HepG2 (cell line): ENCODE data around the gene NOVA2. TPM values are rescaled to one million over a fixed set of nuclear protein-coding genes. Genes with fewer than 3 reads are reported as not detected.
A peak's percentile ranks its signal among the peaks of the same experiment; 100 is the strongest.

ENCODE experiments used
- BRD4 ChIP-seq: sonication (generic); formaldehyde crosslinking; IDR thresholded peaks from 2 replicates; pipeline ENCODE4 v1.4.0; 2020; ENCODE audit warnings: missing genetic modification reagents
- CBFB ChIP-seq: sonication (generic); formaldehyde crosslinking; IDR thresholded peaks from 2 replicates; pipeline ENCODE4 v1.4.0; 2020; ENCODE audit warnings: missing genetic modification reagents
- EED ChIP-seq: sonication (generic); formaldehyde crosslinking; IDR thresholded peaks from 2 replicates; pipeline ENCODE4 v1.5.0; 2020; ENCODE audit warnings: mild to moderate bottlenecking, missing genetic modification reagents
- ESRRA ChIP-seq: sonication (generic); formaldehyde crosslinking; IDR thresholded peaks from 2 replicates; pipeline ENCODE4 v1.5.1; 2020; ENCODE audit warnings: mild to moderate bottlenecking, low read depth, missing genetic modification reagents
- HNF1A ChIP-seq, 2 experiments: sonication (generic) in 1 of 2; formaldehyde crosslinking in 1 of 2; IDR thresholded peaks; 2 replicates each; pipeline versions ENCODE4 v1.4.0 to v1.6.1; 2016 to 2020; ENCODE audit warnings: borderline replicate concordance in 1 of 2, low read depth in 1 of 2, mild to moderate bottlenecking in 1 of 2, missing genetic modification reagents in 1 of 2
- MXD4 ChIP-seq: IDR thresholded peaks from 2 replicates; pipeline ENCODE4 v1.6.1; 2016; ENCODE audit warnings: mild to moderate bottlenecking, missing biosample characterization, missing genetic modification reagents
- NR2F2 ChIP-seq: IDR thresholded peaks from 2 replicates; pipeline ENCODE4 v1.6.1; 2012; ENCODE audit warnings: low read depth, inconsistent platforms, borderline replicate concordance
- SMARCE1 ChIP-seq: fragments of 450-650 bp; IDR thresholded peaks from 2 replicates; pipeline ENCODE4 v1.6.1; 2017; ENCODE audit warnings: borderline replicate concordance
- SP4 ChIP-seq: sonication (generic); formaldehyde crosslinking; IDR thresholded peaks from 2 replicates; pipeline ENCODE4 v1.8.1; 2023; ENCODE audit warnings: mild to moderate bottlenecking, missing genetic modification reagents
- SRSF1 ChIP-seq: fragments of 200-400 bp; formaldehyde crosslinking; optimal IDR thresholded peaks from 2 replicates; pipeline ENCODE3; 2017; ENCODE audit warnings: mild to moderate bottlenecking, low read depth, low read length, moderate library complexity
- TAF15 ChIP-seq: fragments of 200-400 bp; formaldehyde crosslinking; IDR thresholded peaks from one replicate; pipeline ENCODE4 v1.6.1; 2018; ENCODE audit warnings: mild to moderate bottlenecking, low read depth, low read length; ENCODE audit not compliant: poor library complexity, severe bottlenecking
- ZBTB25 ChIP-seq: IDR thresholded peaks from 2 replicates; pipeline ENCODE4 v1.6.1; 2018; ENCODE audit warnings: missing genetic modification reagents
- ZBTB33 ChIP-seq: sonication (generic); formaldehyde crosslinking; IDR thresholded peaks from 2 replicates; pipeline ENCODE4 v1.4.0; 2020; ENCODE audit warnings: missing genetic modification reagents
- ZFP82 ChIP-seq: sonication (generic); formaldehyde crosslinking; IDR thresholded peaks from 2 replicates; pipeline ENCODE4 v1.5.1; 2020; ENCODE audit warnings: mild to moderate bottlenecking, missing genetic modification reagents, borderline replicate concordance
- ZNF232 ChIP-seq: sonication (generic); formaldehyde crosslinking; IDR thresholded peaks from 2 replicates; pipeline ENCODE4 v1.4.0; 2020; ENCODE audit warnings: missing genetic modification reagents, borderline replicate concordance
- ZNF282 ChIP-seq: fragments of 450-650 bp; IDR thresholded peaks from 2 replicates; pipeline ENCODE4 v1.6.1; 2018; ENCODE audit not compliant: partially characterized antibody
- ZNF431 ChIP-seq: sonication (generic); formaldehyde crosslinking; IDR thresholded peaks from 2 replicates; pipeline ENCODE4 v1.9.0; 2022; ENCODE audit warnings: missing genetic modification reagents, low read depth, mild to moderate bottlenecking, borderline replicate concordance
- ZNF468 ChIP-seq: sonication (generic); formaldehyde crosslinking; IDR thresholded peaks from 2 replicates; pipeline ENCODE4 v1.8.0; 2022; ENCODE audit warnings: mild to moderate bottlenecking, moderate library complexity, missing genetic modification reagents
- ZNF704 ChIP-seq: sonication (generic); formaldehyde crosslinking; IDR thresholded peaks from 2 replicates; pipeline ENCODE4 v1.8.1; 2023; ENCODE audit warnings: mild to moderate bottlenecking, inconsistent platforms, moderate library complexity, missing genetic modification reagents, borderline replicate concordance
- ZNF790 ChIP-seq: sonication (generic); formaldehyde crosslinking; IDR thresholded peaks from 2 replicates; pipeline ENCODE4 v1.8.0; 2022; ENCODE audit warnings: missing genetic modification reagents, mild to moderate bottlenecking, borderline replicate concordance
- polyA plus RNA-seq, 8 experiments: library from polyadenylated mRNA; depleted of rRNA in 3 of 8; stranded (reverse) in 7 of 8; unstranded in 1 of 8; fragments of >200 nt; fragmentation: Illumina TruSeq in 4 of 8; extraction: Trizol in 4 of 8; gene quantifications; 2 replicates each; pipeline versions ENCODE4 v1.2.1 to v1.2.3, GENCODE V29; 2011 to 2016; ENCODE audit warnings: low read depth in 4 of 8, missing spikeins in 1 of 8, mixed read lengths in 1 of 8; ENCODE audit not compliant: insufficient read depth in 1 of 8
- total RNA-seq, 5 experiments: library from RNA; depleted of rRNA; stranded (reverse); fragments of >200 nt; fragmentation: Illumina TruSeq; extraction: Trizol; gene quantifications; 2 replicates each; pipeline ENCODE4 v1.2.3, GENCODE V29; 2016; ENCODE audit warnings: low read depth in 1 of 5

Gene NOVA2
- total and polyA plus RNA-seq, 2 of the 13 experiments (the other 11 are each of a cell fraction or from before 2014, with no cell fraction given) = not detected

GRCh38 chr19:45885556-45886426, 87.9 kb downstream of the NOVA2 start, which contains the start of gene IRF2BP1 (continued):
- no peak for TF ChIP-seq ESRRA
- TF ChIP-seq TAF15 = no peak
- TF ChIP-seq ZBTB25 (CRISPR knock-in tag) = peak; percentile 79
- TF ChIP-seq ZNF704 = no peak
- TF ChIP-seq ZNF232 (CRISPR knock-in tag) = no peak; the same call in 1 of the 2 replicates
- no peak for TF ChIP-seq SMARCE1
- no peak for TF ChIP-seq NR2F2
- TF ChIP-seq CBFB (CRISPR knock-in tag) = no peak
- no peak for TF ChIP-seq ZNF468 (CRISPR knock-in tag)
- TF ChIP-seq HNF1A (IDR thresholded peaks at IDR 0.05; ENCODE audit: low read depth) = peak; percentile 39; the same call in 1 of the 2 replicates
- 0 out of 2 replicates have a peak, but pooled peaks have one; percentile 2 for TF ChIP-seq HNF1A (CRISPR knock-in tag; IDR thresholded peaks at IDR 0.05; ENCODE audit: borderline replicate concordance)
- TF ChIP-seq SP4 (CRISPR knock-in tag) = no peak; the same call in 1 of the 2 replicates
- no peak; the same call in 1 of the 2 replicates for TF ChIP-seq EED (CRISPR knock-in tag)
- TF ChIP-seq BRD4 (CRISPR knock-in tag) = no peak; the same call in 1 of the 2 replicates
- TF ChIP-seq ZNF431 (CRISPR knock-in tag) = 0 out of 2 replicates have a peak, but pooled peaks have one; percentile 67
- no peak for TF ChIP-seq ZNF282
- TF ChIP-seq ZNF790 (CRISPR knock-in tag) = no peak
- TF ChIP-seq ZBTB33 (CRISPR knock-in tag) = no peak
- peak; percentile 34; the same call in 1 of the 2 replicates for TF ChIP-seq ZFP82
- TF ChIP-seq SRSF1 = no peak
- no peak; the same call in 1 of the 2 replicates for TF ChIP-seq MXD4 (CRISPR knock-in tag)
